Activated T-cell treated with anti-CD3 and anti-CD28 coated beads, Interleukin-2, amount 50 U/mL, for 48 hours (primary cell): ENCODE data around the gene ABL1.

Source experiments
- DNase-seq, 2 experiments: peaks; one replicate each; pipeline ENCODE4 v3.0.0-alpha.2; 2020

Gene ABL1

DNA sequence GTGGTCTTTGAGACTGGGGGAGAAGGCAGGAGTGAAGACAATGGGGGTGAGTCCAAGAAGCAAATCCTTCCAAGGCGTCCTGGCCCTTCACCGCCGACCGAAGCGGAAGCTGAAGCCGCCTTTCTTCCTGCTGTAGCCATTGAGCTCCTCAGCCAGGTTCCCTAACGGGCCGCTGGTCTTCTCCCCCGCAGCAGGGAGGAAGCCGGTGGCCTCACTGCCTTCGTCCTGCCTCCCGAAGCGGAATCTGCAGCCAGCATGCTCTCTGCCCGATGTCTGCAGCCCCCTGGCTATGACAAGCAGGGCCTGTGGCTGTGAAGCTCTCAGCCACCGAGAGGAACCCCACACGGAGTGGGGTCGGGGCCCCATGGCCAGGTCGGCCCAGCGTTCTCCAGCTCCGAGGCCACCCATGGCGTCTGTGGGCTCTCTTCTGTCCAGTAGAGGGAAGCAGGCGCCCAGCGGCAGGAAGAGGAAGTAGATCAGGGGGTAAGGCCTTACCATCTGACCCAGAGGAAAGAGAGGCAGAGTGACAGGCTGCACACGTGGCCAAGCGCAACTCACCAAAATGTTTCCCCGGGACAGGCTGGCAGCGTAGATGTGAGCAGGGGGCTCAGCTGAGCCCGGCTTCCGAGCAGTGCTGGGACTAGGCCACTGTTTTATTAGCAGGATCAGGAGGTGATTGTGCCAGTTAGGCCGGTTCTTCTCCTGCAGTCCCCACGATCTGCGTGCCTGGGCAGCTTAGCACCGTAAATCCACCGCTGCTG is 58.5 kb downstream of the ABL1 start:
- DNase-seq, result no peak

DNA sequence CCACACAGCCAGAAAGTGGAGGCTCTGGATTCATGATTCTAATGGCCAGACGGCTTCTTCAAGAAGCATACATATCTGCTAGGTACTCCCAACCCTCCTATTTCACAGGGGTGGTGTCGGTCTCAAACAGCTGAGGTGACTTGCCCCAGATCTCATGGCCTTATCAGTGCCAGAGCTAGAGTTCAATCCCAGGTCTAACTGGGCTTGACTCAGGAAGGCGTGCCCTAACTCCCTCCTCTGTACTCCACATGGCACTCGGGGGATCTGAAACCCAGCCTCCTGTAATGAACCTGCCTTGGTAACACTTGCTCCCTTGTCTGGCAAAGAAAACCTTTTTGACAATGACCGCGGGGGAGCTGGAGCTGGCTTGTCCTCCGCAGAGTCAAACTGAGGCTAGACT is 59.5 kb downstream of the ABL1 start:
- no peak for DNase-seq

DNA sequence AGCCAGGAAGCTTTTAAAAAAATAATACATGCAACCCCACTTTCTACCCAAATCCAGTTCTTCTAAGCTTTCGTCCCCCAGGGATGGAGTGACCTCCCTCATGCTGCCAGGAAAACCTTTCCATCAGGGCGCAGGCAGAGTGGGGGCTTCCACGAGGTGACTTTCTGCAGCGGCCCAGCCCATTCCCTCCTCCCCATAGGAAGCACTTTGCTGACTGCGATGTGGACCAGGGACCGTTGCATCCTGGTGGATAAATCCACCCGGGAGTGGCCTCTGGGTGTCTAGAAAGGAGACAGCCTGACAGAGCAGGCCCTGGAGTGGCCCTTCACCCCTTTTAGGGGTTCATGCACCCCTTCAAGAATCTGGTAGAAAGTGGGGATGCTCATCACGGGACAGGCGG is 60.0 kb downstream of the ABL1 start:
- DNase-seq, result no peak

DNA sequence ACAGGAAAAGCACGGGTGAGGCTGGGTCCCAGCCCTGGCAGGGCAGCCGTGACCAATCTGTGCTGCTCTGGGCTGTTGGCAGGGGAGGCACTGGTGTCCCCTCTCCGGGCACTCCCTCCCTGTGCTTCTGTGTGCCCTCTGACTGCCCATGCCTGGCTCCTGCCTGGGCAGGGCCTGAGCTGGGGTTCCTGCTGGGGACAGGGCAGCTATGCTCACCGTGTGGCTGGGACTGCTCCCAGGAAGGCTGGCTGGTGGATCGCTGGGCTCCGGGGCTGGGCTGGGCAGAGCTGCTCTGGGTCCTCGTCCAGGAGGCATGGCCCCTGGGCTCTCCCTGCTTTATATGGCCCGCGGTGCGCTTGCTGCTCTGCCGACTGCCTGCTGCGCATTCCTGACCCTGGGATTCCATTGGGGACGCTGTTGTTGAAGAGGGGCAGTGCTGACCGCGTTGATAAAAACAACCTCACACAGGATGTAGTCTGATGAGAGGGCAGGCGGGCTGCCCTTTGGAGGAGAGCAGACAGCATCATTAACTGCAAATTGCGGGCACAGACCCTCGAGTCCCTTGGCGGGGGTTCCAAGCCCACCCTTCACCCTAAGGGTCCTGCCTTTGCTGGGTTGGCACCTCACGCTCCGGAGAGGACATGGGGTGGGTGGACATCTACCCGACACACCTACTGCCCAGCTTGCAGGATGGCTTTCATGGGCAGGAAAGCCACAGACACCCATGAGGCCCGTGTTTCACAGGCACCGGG is 60.6 kb downstream of the ABL1 start:
- DNase-seq, result no peak

DNA sequence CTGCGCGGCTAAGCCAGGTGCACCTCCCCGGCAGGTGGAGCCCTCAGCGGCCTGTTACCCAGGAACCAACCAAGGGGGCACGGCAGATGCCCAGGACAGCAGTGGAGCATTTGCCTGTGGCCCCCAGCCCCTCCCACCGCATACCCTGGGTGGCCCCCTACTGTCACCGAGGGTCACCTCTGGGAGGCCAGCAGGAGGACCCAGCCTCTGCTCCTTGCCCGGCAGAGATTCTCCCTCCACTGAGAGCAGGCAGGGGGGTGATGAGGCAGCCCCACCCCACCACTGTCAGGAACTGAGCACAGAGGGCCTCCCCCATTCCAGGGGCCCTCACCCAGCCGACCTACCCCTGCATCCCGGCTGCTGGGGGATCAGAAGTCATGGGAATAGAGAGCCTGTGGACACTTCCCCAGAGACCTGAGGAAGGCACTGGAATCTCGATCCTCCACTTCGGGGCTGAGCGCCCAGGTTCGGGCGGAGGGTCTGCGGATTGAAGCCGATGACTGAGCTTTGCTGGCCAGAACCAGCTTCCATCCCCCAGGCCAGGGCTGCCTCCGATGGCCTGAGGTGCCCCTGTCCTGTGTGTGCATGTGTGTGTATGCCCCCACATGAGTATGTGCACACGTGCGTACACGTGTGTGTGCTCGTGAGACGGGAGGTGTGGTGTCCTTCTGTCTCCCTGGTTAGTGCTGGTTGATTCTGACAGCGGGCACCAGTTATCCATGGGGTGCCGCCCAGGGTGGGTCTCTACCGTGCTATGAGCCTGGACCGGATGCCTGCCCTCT is 61.4 kb downstream of the ABL1 start, which contains the start of gene QRFP:
TSS of gene QRFP (minus strand) at position 580 of the 782 bp plus-strand sequence. CDS start 2,974 bp downstream, outside the sequence.
- DNase-seq, result no peak

DNA sequence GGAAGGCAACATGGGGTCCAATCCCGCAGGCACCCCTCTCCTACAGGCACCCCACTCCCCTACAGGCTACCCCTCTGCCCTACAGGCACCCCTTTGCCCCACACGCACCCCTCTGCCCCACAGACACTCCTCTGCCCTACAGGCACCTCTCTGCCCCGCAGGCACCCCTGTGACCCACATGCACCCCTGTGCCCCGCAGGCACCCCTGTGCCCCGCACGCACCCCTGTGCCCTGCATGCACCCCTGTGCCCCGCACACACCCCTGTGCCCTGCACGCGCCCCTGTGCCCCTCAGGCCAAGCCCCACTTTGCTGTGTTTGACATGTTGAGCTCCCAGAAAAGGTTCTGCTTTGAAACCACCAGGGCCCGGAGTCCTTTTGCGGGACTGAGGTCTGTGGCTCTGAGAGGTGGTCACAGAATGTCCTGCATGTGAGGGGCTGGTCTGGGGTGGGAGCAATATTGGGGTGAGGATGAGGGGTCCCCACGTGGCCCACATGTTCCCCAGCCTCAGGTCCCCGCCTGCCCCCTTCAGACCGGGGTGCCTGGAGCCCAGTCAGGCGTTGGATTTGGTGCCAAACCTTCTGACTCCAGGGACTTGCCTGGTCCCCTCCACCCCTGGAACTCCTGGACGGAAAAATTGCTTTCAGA is 62.2 kb downstream of the ABL1 start:
- DNase-seq, result no peak

DNA sequence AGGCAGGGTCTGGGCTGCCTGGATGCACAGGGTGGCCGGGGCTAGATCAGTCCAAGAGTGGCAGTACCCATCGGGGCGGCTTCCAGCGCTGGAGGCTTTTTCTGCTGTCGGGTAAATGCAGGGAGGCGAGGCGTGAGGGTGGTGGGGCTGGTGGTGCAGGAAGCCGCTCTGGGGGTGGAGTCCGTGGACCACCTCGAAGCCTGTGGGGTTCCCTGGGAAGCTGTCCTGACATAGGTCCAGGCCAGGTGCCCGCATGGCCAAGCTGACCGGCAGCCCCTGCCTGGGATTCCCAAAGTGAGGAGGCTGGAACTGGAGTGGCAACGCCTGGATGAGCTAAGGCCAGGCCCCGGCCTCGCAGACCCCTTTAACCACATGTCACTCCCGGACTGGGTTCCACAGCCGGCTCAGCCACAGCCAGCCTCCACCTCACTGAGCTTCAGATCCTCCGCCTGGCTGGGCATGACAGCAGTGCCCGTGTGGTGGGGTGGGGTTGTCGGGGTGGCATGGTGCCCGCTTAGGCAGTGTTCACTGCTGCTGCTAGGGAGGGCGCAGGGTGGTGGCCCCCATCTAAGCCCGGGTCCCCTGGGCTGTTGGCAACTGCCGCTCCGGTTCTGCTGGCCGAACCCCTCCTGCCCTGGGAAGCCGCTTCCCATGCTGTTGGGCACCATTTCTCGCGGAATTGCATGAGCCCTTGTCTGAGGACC is 62.9 kb downstream of the ABL1 start:
- no peak for DNase-seq

DNA sequence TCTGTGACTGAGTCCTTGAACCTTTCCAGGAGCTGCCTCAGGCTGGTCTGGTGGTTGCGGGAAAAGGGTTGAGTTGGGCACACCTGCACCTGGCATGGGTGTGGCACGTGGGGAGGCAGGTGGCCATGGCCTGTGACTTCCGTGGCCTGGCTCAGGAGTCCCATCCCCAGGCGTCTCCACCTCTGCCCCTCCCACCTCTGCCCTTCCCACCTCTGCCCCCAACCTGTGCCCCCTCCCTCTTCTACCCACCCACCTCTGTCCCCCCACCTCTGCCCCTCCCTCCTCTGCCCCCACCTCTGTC is 63.4 kb downstream of the ABL1 start:
- no peak for DNase-seq

DNA sequence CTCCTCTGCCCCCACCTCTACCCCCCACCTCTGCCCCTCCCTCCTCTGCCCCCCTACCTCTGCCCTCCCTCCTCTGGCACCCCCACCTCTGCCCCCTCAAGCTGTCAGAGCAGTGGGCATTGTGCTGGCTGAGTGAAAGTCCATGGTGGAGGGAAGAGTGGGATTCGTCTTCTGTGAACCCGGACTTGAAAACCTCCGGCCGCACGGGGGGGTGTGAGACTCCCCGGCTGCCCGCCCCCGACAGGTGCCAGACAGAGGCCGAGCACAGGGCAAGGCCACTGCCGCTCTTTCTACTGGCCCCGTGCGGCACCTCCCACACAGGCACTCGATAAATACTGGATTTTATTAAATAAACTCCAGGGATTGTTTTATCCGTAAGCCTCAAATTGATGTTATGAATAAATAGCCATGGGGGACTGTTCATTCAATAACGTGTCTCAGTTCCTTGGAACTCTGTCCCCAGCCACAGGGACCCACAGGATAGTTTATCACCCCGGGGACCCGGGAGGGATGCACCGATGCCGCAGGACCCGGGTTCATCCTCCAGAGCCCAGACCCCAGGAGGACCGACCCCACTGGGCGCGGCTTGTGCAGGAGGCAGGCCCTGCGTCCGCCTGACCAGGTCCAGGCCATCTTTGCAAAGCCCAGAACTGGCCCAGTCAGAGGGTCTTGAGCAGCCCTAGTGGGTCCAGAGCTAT is 64.1 kb downstream of the ABL1 start:
- no peak for DNase-seq

DNA sequence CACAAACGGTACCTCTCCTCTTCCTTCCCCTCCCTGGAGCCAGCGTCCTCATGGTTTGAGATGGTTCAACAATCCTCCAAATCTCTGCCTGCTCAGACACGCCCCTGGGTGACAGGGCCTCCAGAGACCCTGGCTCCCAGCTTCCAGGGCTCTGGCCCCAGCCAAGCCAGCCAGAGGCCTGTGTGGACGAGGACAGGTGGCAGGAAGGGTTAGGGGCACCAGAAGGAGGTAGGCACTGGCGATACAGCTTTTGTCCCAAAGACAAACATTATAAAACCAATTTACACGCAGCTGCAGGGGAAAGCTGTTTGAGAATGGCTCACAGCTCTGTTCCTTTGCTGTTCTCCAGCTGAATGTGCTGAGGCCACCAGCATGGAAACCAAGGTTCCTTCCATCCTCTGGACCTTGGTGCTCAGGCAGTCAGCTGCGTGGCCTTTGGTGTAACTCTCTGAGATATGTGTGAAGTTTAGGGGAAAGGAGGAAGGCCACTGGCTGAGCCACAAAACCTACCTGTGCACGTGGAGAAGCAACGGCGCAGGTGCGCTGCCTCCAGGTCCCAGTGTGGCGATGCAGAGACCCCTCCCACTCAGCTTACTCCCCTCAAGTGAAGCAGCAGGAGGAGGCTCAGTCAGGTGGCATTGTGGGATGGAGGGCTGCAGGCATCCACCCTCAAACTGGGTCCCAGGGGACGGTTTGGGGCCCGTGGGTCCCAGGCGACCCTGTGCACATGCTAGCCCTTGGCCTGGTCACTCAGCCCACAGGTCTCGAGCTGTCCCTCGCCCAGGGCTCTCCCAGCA is 65.8 kb downstream of the ABL1 start:
- DNase-seq, result no peak

DNA sequence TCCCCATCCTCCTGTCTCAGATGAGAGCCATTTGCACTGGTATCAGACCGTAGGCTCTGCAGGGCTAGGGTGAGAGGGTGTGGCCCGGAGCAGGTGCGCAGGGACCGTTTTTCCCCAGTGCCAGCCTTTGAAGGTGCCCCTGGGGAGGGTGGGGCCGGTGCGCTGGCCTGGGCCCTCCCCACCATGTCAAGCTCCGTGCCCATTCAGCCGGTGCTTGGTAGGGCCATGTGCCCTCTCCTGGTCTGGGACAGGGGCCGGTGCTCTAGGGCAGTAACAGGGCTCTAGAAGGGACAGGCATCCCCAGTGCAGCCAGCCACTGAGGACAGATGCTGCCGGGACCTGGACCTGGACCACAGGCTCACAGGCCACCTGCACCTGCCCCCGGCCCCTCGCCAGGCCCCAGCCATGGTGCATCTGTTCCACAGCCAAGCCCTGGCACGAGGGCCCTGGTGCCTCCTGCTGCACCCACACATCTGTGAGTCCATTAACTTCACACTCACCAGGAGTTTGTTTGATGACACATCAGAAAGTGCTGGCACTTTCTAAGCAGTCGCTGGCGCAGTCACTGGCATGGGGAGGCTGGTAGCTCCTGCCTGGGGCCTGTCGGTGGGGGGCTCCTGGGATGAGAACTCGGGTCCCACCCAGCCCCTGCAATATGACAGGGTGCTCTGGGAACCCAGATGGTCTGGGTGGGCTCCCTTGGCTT is 66.6 kb downstream of the ABL1 start:
- no peak for DNase-seq

DNA sequence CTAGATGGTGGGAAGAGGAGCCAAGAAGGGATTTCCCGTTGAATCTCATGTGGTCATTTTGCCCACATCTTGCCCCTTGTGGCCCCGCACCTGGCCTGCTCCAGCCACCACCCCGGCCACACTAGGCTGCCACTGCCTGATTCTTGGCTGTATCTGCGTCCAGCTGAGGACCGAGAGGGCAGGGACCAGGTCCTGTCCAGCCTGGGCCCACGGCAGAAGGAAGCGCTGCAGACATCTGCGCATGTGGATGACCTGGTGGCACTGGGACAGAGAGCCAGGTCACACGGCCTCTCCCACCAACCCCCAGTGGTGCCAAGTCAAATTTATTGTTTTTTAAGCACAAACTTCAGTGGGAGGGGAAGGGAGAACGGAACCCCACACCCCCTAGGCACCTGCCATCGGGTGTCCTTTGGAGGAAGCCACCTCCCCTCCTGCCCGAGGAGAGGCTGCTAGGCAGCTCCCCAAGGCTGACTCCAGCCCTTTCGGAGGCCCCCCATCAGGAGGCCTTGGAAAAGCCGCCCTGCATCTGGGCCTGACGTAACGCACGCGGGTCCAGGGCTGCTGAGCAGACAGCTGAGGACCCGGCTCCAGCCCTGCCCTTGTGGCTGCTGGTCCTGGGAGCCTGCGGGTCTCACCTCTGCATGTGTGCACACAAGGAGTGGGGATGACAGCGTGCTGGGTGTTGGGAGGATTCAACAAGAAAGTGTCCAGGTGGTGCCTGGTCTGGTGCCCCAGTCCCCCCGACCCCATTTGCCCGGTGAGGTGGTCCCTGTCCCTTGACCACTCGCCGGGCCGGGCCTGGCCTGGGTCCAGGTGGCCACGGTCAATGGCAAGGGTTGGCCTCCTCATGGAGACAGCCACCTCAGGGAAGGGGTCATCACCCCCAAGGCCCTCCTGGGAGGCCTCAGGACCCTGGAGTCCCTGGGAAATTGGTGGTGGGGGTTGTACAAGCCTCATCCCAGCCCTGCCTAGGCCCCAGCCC is 67.4 kb downstream of the ABL1 start:
- DNase-seq, result no peak

DNA sequence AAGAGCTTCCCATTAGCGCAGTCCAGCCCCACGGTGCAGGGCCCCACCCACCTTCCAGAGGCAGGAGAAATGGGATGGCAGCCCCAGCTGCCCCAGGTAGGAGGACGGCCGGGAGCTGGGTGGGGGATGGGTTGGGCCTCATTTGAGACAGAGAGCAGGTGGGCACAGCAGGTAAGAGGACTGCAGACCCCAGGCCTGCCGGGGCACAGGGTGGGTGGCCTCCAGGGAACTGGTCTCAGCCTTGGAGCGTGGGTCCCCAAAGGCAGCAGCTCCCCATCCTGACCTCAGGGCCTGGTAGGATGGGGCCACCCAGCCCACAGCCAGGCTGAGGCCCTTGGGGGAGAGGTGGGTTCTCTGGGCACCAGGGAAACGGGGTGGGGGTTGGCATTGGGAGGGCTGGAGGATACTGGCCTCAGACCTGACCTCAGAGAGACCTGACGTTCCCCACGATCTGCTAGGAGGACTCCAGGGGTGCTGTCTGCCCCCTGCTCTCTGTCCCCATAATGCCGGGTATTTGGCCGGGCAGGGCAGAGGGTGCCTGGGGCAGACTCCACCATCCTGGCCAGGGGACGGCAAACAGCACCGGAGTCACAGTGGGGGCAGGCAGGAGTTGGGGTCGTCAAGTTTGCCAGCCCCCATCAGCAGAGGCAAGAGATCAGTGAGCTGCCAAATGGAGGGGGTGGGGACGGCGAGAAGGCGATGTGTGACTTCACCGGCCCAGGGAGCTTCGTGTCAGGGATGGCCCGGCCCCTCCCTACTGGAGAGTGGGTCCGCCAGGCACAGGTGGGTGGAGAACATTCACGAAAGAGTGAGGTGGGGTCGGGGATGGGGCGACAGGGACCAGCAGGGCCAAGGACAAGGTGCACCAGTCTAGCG is 68.4 kb downstream of the ABL1 start:
- DNase-seq, result no peak

DNA sequence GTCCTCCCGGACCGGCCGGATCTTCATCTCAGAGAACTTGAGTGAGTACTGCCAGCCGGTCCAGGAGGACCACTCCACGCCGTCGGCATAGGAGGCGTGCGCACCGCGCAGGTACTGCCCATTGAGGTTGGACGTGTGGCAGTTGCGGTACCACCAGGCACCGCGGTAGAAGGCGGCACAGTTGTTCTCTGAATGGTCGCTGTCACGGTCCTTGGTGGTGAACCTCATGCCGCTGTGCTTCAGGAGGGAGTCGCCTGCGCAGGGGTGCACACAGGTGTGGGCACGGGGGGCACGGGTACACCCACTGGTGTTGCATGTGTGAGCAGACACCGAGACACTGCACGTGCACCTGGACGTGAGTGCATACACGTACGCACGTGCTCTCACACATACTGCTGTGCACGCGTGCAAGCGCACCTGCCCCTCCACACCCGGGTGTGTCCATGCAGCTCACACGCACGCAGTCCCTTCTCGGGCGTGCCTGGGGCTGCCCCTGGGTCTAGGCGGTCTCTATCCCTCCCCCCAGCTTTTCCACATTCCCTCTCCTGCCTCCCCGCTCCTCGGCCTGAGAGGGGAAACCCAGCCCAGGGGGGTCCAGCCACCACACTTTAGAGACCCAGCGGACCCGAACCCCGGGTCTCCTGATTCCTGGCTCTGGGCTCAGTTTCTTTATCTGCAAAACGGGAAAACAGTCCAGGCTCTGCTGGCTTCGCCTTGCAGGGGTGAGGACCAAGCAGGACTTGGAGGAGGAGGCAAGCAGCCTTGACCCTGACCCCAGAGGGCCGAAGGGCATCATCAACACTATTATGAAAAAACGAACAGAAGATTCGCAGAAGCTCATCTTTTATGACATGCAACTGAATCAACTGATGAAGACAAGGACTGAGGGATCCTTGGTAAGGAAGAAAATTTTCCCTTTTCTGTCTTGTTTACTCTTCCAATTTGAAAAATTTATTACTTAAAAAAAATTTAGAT is 69.3 kb downstream of the ABL1 start:
- DNase-seq, result no peak

DNA sequence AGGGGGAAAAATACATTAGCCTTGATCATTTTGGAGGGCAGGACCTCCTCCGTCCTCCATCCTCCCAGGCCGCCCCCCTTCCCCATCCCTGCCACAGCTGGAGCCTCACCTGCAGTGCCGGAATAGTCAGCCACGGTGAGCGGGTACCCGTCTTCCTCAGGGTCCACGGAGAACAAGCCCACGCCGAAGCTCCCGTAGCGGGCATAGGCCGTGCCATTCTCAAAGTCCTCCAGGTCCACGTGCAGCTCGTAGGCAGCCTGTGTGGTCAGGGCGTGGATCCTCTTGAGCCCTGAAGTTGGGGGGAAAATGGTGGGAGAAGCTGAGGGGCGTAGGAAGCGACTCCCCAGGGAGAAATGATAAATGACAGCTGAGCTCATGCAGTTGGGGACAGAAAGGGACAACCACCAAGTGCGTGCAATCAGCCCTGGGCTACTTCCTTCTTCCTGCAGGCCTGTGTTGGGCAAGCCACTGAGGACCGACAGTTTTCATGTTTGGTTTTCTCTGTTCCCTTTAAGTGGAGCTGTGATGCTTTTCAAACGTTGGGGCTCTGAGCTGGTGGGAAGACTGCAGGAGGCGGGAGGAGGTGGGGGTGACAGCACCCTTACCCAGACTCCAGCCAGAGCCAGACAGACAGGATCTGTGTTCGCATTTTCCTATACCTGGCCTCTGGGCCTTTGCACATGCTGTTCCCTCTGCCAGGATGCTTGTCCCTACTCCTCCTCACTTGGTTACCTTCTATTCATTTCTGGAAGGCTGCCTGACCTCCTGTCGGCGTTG is 70.3 kb downstream of the ABL1 start:
- DNase-seq, result no peak
